Measurements from ENCODE around the gene LIPH. TPM values are rescaled to one million over a fixed set of nuclear protein-coding genes. Genes with fewer than 3 reads are reported as not detected.

Gene LIPH
- total RNA-seq (not detected), total RNA-seq (0 to 0.42 (median 0) reads per million in 172 experiments)
- polyA plus RNA-seq (2013, experiment 1 of 2), result 0.05 TPM
- 0.03 TPM for polyA plus RNA-seq (2013, experiment 2 of 2)

- Histone ChIP-seq H3K9me3 (ENCODE audit: control insufficient read depth in 1 of 2, insufficient read depth in 1 of 2, low read length in 2 of 2) (no peaks in the 10 kb centered on the region), H3K27ac (ENCODE audit: low read depth in 1 of 2, low read length in 2 of 2) (no peak within 1 kb of the TSS), H3K4me3 (ENCODE audit: low read length) (no peak within 1 kb of the TSS), H3K27me3 (ENCODE audit: control insufficient read depth in 1 of 2, insufficient read depth in 2 of 2, low read length in 2 of 2) (no peaks in the 10 kb centered on the region), H3K4me1 (ENCODE audit: insufficient read depth, low read length) (no peaks in the 10 kb centered on the region), H3K36me3 (ENCODE audit: insufficient read depth, low read length) (no peaks in the 10 kb centered on the region)
- TF ChIP-seq, protein P1, sequence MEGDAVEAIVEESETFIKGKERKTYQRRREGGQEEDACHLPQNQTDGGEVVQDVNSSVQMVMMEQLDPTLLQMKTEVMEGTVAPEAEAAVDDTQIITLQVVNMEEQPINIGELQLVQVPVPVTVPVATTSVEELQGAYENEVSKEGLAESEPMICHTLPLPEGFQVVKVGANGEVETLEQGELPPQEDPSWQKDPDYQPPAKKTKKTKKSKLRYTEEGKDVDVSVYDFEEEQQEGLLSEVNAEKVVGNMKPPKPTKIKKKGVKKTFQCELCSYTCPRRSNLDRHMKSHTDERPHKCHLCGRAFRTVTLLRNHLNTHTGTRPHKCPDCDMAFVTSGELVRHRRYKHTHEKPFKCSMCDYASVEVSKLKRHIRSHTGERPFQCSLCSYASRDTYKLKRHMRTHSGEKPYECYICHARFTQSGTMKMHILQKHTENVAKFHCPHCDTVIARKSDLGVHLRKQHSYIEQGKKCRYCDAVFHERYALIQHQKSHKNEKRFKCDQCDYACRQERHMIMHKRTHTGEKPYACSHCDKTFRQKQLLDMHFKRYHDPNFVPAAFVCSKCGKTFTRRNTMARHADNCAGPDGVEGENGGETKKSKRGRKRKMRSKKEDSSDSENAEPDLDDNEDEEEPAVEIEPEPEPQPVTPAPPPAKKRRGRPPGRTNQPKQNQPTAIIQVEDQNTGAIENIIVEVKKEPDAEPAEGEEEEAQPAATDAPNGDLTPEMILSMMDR (IDR thresholded peaks at IDR 0.05), result no peak
- Mint-ChIP-seq H3K27ac (no peak within 1 kb of the TSS), H3K4me1 (ENCODE audit: low read depth) (no peaks in the 10 kb centered on the region), H3K4me3 (no peak within 1 kb of the TSS), H3K9me3 (no peaks in the 10 kb centered on the region), H3K27me3 (no peaks in the 10 kb centered on the region), H3K36me3 (ENCODE audit: low read depth) (no peaks in the 10 kb centered on the region)
- intact Hi-C loops (cut with DNase I, micrococcal nuclease), result no loop called here
- POLR2A ChIA-PET, result no interaction called here
- CTCF ChIA-PET, result no interaction called here
- no peak for DNase-seq
- no peak for ATAC-seq (ENCODE audit: poor library complexity)
Measured at GRCh38 chr3:185552358-185552877, at the start of gene LIPH. Gene LIPH, minus strand, starts transcription at chr3:185552588. Its CDS starts 117 bp downstream, at chr3:185552471.

- DNase-seq (peak in 1 of 14 experiments; percentile 13), ATAC-seq (ENCODE audit: poor library complexity) (no peak)
- Mint-ChIP-seq H3K36me3 (ENCODE audit: low read depth) (peaks cover 54% of the 10 kb centered on the region), H3K4me1 (ENCODE audit: low read depth) (peaks cover 10% of the 10 kb centered on the region), H3K27ac (no peak overlapping the region), H3K27me3 (no peaks in the 10 kb centered on the region), H3K4me3 (no peak overlapping the region), H3K9me3 (no peaks in the 10 kb centered on the region)
- Histone ChIP-seq H3K9me3 (ENCODE audit: control insufficient read depth in 1 of 2, insufficient read depth in 1 of 2, low read length in 2 of 2) (no peaks in the 10 kb centered on the region), H3K27me3 (ENCODE audit: control insufficient read depth in 1 of 2, insufficient read depth in 2 of 2, low read length in 2 of 2) (no peaks in the 10 kb centered on the region), H3K4me3 (ENCODE audit: low read length) (no peak overlapping the region), H3K4me1 (ENCODE audit: insufficient read depth, low read length) (no peaks in the 10 kb centered on the region), H3K36me3 (ENCODE audit: insufficient read depth, low read length) (peaks cover 67% of the 10 kb centered on the region), H3K27ac (ENCODE audit: low read depth in 1 of 2, low read length in 2 of 2) (no peak overlapping the region)
- TF ChIP-seq, protein P1 (IDR thresholded peaks at IDR 0.05), result no peak
- ChIA-PET POLR2A (interaction anchor here (1.4 kb wide), 1 partner anchor 9 kb away, joined by 5 read pairs; the partner anchor contains the start of gene SENP2), CTCF (no interaction called here)
- intact Hi-C loops (cut with DNase I, micrococcal nuclease), result no loop called here
Measured at GRCh38 chr3:185595526-185595925, 43.1 kb upstream of the LIPH start.

GRCh38 chr3:185594073-185594472 lies 41.7 kb upstream of the LIPH start:
- H3K4me1 ChIP-seq (ENCODE audit: insufficient read depth, low read length), result no peaks in the 10 kb centered on the region
- Mint-ChIP-seq H3K4me1 (ENCODE audit: low read depth) (peaks cover 14% of the 10 kb centered on the region), H3K36me3 (ENCODE audit: low read depth) (peaks cover 40% of the 10 kb centered on the region), H3K27ac (no peak overlapping the region), H3K4me3 (no peak overlapping the region), H3K27me3 (no peaks in the 10 kb centered on the region), H3K9me3 (no peaks in the 10 kb centered on the region)
- POLR2A ChIA-PET, result no interaction called here
- ATAC-seq (ENCODE audit: poor library complexity) (no peak), DNase-seq (no peak)
- no peak overlapping the region for H3K27ac ChIP-seq (ENCODE audit: low read depth in 1 of 2, low read length in 2 of 2)
- H3K4me3 ChIP-seq (ENCODE audit: low read length), result no peak overlapping the region
- no peaks in the 10 kb centered on the region for H3K27me3 ChIP-seq (ENCODE audit: control insufficient read depth in 1 of 2, insufficient read depth in 2 of 2, low read length in 2 of 2)
- TF ChIP-seq, protein P1 (IDR thresholded peaks at IDR 0.05), result no peak
- H3K36me3 ChIP-seq (ENCODE audit: insufficient read depth, low read length), result peaks cover 55% of the 10 kb centered on the region
- CTCF ChIA-PET, result no interaction called here
- H3K9me3 ChIP-seq (ENCODE audit: control insufficient read depth in 1 of 2, insufficient read depth in 1 of 2, low read length in 2 of 2), result no peaks in the 10 kb centered on the region
- intact Hi-C loops (cut with DNase I, micrococcal nuclease), result no loop called here
